Measurements from ENCODE around the gene MREG. TPM values are rescaled to one million over a fixed set of nuclear protein-coding genes. Genes with fewer than 3 reads are reported as not detected.

MREG gene
- total RNA-seq, 1 experiment from 2014 or later: 15.9 TPM

DNA sequence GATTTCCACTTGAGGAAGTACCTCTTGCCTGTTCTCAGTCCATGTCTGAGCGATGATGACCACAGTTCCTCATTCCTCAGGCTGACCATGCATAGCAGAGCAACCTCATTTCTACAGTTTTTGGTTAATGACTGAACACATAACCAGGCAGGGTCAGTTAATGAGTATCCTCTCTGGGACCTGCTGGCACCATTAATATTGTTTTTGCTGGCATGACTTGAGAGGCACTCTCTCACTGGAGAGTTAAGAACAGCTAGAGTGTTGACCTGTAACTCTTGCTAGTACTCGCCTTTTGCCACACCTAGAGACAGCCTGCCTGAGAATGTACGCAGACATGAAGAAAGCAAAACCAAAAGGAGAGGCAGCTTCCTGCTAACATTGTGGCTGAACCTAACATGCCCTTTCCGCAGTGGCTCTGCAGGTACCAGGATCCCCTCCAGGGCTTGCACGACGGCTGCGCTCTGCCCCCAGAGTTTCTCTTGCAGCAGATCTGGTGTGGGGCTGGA, 44.4 kb upstream of the MREG start:
- Histone ChIP-seq H3K4me1 (ENCODE audit: insufficient read depth, low read length, poor library complexity, severe bottlenecking) (no peaks in the 10 kb centered on the region), H3K36me3 (ENCODE audit: insufficient read depth, low read length, poor library complexity, severe bottlenecking) (peaks cover 9% of the 10 kb centered on the region), H3K27me3 (replicated peaks; ENCODE audit: insufficient read depth, low read depth, low read length, poor library complexity) (no peaks in the 10 kb centered on the region), H3K9me3 (ENCODE audit: low read depth, low read length, poor library complexity, severe bottlenecking) (no peaks in the 10 kb centered on the region), H3K27ac (ENCODE audit: low read depth, low read length, poor library complexity, severe bottlenecking) (no peak overlapping the region), H3K4me3 (ENCODE audit: low read depth, low read length, poor library complexity, severe bottlenecking) (no peak overlapping the region)
- DNase-seq (ENCODE audit: low spot score): no peak
- POLR2A ChIA-PET (ENCODE audit: low non-redundant PET): no interaction called here
- no TSS peak for BruUV-seq (replicated peaks)
- CTCF ChIA-PET: no interaction called here
- intact Hi-C loops (cut with micrococcal nuclease; ENCODE audit: unreplicated experiment): no loop called here
- TF ChIP-seq EZH2 (IDR thresholded peaks at IDR 0.05; ENCODE audit: borderline replicate concordance, low read depth, low read length, poor library complexity, severe bottlenecking): no peak
- TF ChIP-seq, protein P1, sequence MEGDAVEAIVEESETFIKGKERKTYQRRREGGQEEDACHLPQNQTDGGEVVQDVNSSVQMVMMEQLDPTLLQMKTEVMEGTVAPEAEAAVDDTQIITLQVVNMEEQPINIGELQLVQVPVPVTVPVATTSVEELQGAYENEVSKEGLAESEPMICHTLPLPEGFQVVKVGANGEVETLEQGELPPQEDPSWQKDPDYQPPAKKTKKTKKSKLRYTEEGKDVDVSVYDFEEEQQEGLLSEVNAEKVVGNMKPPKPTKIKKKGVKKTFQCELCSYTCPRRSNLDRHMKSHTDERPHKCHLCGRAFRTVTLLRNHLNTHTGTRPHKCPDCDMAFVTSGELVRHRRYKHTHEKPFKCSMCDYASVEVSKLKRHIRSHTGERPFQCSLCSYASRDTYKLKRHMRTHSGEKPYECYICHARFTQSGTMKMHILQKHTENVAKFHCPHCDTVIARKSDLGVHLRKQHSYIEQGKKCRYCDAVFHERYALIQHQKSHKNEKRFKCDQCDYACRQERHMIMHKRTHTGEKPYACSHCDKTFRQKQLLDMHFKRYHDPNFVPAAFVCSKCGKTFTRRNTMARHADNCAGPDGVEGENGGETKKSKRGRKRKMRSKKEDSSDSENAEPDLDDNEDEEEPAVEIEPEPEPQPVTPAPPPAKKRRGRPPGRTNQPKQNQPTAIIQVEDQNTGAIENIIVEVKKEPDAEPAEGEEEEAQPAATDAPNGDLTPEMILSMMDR (conservative IDR thresholded peaks at IDR 0.05; ENCODE audit: low read depth, low read length): no peak

DNA sequence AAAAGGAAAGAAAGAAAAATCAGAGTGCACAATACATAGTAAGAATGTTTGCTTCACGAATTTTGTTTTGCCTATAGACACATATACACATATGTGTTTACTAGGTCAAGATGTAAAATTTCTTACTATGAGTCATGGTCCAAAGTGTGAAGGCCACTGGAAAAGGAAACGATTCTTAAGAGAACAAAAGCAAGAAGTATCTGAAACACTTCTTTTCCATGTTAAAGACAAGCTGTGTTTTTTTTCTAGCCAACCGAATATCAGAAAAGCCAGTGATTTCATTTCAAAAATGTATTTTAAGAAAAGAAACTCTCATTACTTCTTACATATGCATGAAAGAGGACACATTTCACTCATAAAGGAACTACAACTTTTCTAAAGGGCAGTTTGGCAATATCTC, 43.4 kb upstream of the MREG start:
- Histone ChIP-seq H3K4me1 (ENCODE audit: insufficient read depth, low read length, poor library complexity, severe bottlenecking) (no peaks in the 10 kb centered on the region), H3K27me3 (replicated peaks; ENCODE audit: insufficient read depth, low read depth, low read length, poor library complexity) (no peaks in the 10 kb centered on the region), H3K9me3 (ENCODE audit: low read depth, low read length, poor library complexity, severe bottlenecking) (no peaks in the 10 kb centered on the region), H3K27ac (ENCODE audit: low read depth, low read length, poor library complexity, severe bottlenecking) (no peak overlapping the region), H3K4me3 (ENCODE audit: low read depth, low read length, poor library complexity, severe bottlenecking) (no peak overlapping the region), H3K36me3 (ENCODE audit: insufficient read depth, low read length, poor library complexity, severe bottlenecking) (peaks cover 4% of the 10 kb centered on the region)
- ChIA-PET POLR2A (ENCODE audit: low non-redundant PET) (no interaction called here), CTCF (no interaction called here)
- intact Hi-C loops (cut with micrococcal nuclease; ENCODE audit: unreplicated experiment): no loop called here
- no peak for DNase-seq (ENCODE audit: low spot score)
- TF ChIP-seq, protein P1 (conservative IDR thresholded peaks at IDR 0.05; ENCODE audit: low read depth, low read length): no peak
- TF ChIP-seq EZH2 (IDR thresholded peaks at IDR 0.05; ENCODE audit: borderline replicate concordance, low read depth, low read length, poor library complexity, severe bottlenecking): no peak
- no TSS peak for BruUV-seq (replicated peaks)

DNA sequence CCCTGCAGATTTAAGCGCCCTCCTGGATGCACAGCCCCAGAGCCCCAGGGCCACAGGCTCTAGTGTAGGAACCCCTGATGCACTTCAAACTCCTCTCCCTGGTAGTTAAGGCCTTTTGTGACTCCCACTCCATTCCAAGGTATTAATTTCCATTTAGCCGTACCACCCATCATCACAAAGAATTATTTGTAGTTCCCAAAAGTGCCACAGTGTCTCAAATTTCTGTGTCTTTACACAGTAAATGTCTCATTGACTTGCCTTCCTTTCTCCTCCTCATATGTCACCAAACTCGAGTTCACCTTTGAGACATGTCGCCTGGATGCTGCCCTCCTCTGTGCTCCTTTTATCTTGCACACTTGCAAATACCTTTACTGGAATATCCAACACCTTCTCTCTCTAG, 42.3 kb upstream of the MREG start:
- intact Hi-C loops (cut with micrococcal nuclease; ENCODE audit: unreplicated experiment): no loop called here
- H3K27me3 ChIP-seq (replicated peaks; ENCODE audit: insufficient read depth, low read depth, low read length, poor library complexity): no peaks in the 10 kb centered on the region

More for the DNA sequence above, 42.3 kb upstream of the MREG start:
- no peak overlapping the region for H3K4me3 ChIP-seq (ENCODE audit: low read depth, low read length, poor library complexity, severe bottlenecking)
- CTCF ChIA-PET: no interaction called here
- H3K36me3 ChIP-seq (ENCODE audit: insufficient read depth, low read length, poor library complexity, severe bottlenecking): peaks cover 4% of the 10 kb centered on the region
- TF ChIP-seq EZH2 (IDR thresholded peaks at IDR 0.05; ENCODE audit: borderline replicate concordance, low read depth, low read length, poor library complexity, severe bottlenecking): no peak
- TF ChIP-seq, protein P1 (conservative IDR thresholded peaks at IDR 0.05; ENCODE audit: low read depth, low read length): no peak
- no peak overlapping the region for H3K27ac ChIP-seq (ENCODE audit: low read depth, low read length, poor library complexity, severe bottlenecking)
- H3K4me1 ChIP-seq (ENCODE audit: insufficient read depth, low read length, poor library complexity, severe bottlenecking): no peaks in the 10 kb centered on the region
- BruUV-seq (replicated peaks): no TSS peak
- POLR2A ChIA-PET (ENCODE audit: low non-redundant PET): no interaction called here
- H3K9me3 ChIP-seq (ENCODE audit: low read depth, low read length, poor library complexity, severe bottlenecking): no peaks in the 10 kb centered on the region
- no peak for DNase-seq (ENCODE audit: low spot score)
